Measurements from ENCODE around the gene ASPSCR1.

The ASPSCR1 gene

GRCh38 chr17:81955058-81955681 is 22.3 kb upstream of the ASPSCR1 start:
- no peak for ATAC-seq
- TF ChIP-seq POU6F1 (CRISPR knock-in tag; IDR thresholded peaks at IDR 0.05; ENCODE audit: borderline replicate concordance, low read depth) (no peak), ZC3H10 (CRISPR knock-in tag; IDR thresholded peaks at IDR 0.05) (no peak), CSRNP3 (CRISPR knock-in tag; IDR thresholded peaks at IDR 0.05) (no peak), ESRRG (CRISPR knock-in tag; IDR thresholded peaks at IDR 0.05) (no peak), OSR1 (CRISPR knock-in tag; IDR thresholded peaks at IDR 0.05) (no peak), TCF4 (CRISPR knock-in tag; IDR thresholded peaks at IDR 0.05; ENCODE audit: borderline replicate concordance) (no peak), RARB (CRISPR knock-in tag; IDR thresholded peaks at IDR 0.05) (no peak), ZFP30 (CRISPR knock-in tag; IDR thresholded peaks at IDR 0.05) (no peak)

- ATAC-seq: no peak
- TF ChIP-seq ZFP3 (CRISPR knock-in tag; IDR thresholded peaks at IDR 0.05): no peak
- TF ChIP-seq ZNF565 (CRISPR knock-in tag; conservative IDR thresholded peaks at IDR 0.05; ENCODE audit: low read depth): no peak
- TF ChIP-seq ZNF70 (CRISPR knock-in tag; IDR thresholded peaks at IDR 0.05): no peak
- TF ChIP-seq GLIS3 (CRISPR knock-in tag; IDR thresholded peaks at IDR 0.05): no peak
- TF ChIP-seq RARB (CRISPR knock-in tag; IDR thresholded peaks at IDR 0.05): no peak
- no peak for TF ChIP-seq CSDC2 (CRISPR knock-in tag; IDR thresholded peaks at IDR 0.05)
- no peak for TF ChIP-seq PPARA (CRISPR knock-in tag; IDR thresholded peaks at IDR 0.05; ENCODE audit: borderline replicate concordance)
- TF ChIP-seq CREB5 (CRISPR knock-in tag; IDR thresholded peaks at IDR 0.05; ENCODE audit: low read depth): no peak
- TF ChIP-seq ARNTL (CRISPR knock-in tag; IDR thresholded peaks at IDR 0.05; ENCODE audit: borderline replicate concordance, low read depth): no peak
- TF ChIP-seq OSR1 (CRISPR knock-in tag; IDR thresholded peaks at IDR 0.05): no peak
- no peak for TF ChIP-seq PATZ1 (CRISPR knock-in tag; IDR thresholded peaks at IDR 0.05; ENCODE audit: borderline replicate concordance)
- TF ChIP-seq SNAI2 (CRISPR knock-in tag; IDR thresholded peaks at IDR 0.05): no peak
- TF ChIP-seq ZFP30 (CRISPR knock-in tag; IDR thresholded peaks at IDR 0.05): no peak
- TF ChIP-seq TSHZ2 (CRISPR knock-in tag; IDR thresholded peaks at IDR 0.05): no peak
- TF ChIP-seq POU6F1 (CRISPR knock-in tag; IDR thresholded peaks at IDR 0.05; ENCODE audit: borderline replicate concordance, low read depth): no peak
- no peak for TF ChIP-seq TCF4 (CRISPR knock-in tag; IDR thresholded peaks at IDR 0.05; ENCODE audit: borderline replicate concordance)
- no peak for TF ChIP-seq CSRNP3 (CRISPR knock-in tag; IDR thresholded peaks at IDR 0.05)
- no peak for TF ChIP-seq BACH2 (CRISPR knock-in tag; IDR thresholded peaks at IDR 0.05; ENCODE audit: borderline replicate concordance)
- TF ChIP-seq ISL1 (CRISPR knock-in tag; IDR thresholded peaks at IDR 0.05): no peak
- TF ChIP-seq TOX (CRISPR knock-in tag; IDR thresholded peaks at IDR 0.05; ENCODE audit: borderline replicate concordance): no peak
These were observed 21.5 kb upstream of the ASPSCR1 start for GRCh38 chr17:81955756-81956544.
